AG20443 (cell line): ENCODE results near the gene RNASE13.
"Not testable (repeated sequence)": the region's sequence is repeated elsewhere in the genome, so short reads cannot be mapped to it uniquely, and the experiment has no call there.

Experiments
- DNase-seq: peaks from one replicate; pipeline ENCODE4 v3.0.0; 2012; ENCODE audit warnings: low spot score, mixed read lengths

Gene RNASE13

DNA sequence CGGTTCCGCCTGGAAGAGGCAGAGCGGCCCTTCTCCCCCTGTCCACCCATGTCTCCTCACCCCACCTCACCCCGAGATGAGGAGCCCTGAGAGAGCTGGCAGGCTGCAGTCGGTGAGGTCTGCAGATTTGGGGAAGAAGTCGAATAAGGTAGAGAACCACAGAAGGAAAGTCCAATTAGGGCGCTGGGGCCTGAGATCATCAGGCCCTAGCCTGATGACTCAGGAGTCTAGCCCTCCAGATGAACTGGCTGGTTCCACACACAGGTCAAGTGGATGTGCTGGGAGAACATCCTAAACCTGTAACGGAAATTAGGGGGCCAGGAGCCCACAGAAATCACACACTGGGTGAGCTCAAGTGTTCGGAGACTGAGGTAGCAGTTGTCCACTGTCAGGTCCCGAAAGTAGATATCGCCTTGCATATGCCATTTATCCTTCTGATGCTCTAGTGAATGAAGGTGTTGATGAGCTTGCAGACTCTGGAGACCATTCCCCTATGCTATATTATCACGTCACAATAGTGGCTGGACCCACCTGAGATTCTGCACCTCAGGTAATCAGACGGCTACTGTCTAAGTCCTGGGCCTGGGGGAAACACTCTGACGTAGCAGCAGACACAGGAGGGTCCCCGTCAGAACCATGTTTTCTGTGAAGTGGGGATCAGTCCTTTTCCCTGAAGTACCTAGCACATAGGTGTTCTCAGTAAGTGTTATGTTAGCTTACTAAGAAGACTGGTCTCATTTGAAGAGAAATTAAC lies 45.7 kb downstream of the RNASE13 start:
- no peak for DNase-seq

DNA sequence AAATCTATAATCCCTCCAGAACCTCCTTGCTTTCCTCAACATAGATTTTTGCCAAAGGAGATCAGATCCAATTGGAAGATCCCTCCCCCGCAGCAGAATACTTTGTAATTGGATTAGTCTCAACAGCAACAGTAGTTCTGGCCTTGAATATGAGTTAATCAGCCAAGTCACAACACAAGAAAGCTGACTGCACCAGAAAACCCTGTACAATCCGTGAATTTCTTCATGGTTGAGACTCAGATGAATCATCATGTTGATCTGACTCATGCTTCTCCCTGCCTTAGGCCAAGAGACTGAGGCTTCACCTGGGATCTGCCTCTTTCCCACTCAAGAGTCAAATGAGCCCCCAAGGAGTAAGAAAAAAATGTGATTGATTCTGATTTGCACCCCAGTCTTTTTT lies 47.8 kb downstream of the RNASE13 start:
- DNase-seq, result peak; percentile 91

DNA sequence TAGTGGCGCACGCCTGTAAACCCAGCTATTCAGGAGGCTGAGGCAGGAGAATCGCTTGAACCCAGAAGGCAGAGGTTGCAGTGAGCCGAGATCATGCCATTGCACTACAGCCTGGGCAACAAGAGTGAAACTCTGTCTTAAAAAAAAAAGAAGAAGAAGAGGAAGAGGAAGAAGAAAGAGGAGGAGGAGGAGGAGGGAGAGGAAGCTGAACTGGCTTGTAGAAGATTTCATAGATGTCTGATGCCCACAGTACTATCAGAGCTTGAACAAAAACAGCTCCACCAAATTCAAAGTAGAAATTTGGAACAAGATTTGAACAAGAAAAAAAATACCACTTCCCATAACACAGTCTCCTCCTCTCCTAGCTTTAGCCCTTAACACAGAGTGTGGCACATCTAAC lies 49.0 kb downstream of the RNASE13 start:
- not testable (repeated sequence) for DNase-seq
